ENCODE data around the gene CDKN1A. TPM values are rescaled to one million over a fixed set of nuclear protein-coding genes. Genes with fewer than 3 reads are reported as not detected.

Gene CDKN1A
- total RNA-seq, 1 donor from 2014 or later, result 1,168 TPM

- Histone ChIP-seq H3K36me3 (ENCODE audit: control insufficient read depth, insufficient read depth, low read length) (no peaks in the 10 kb centered on the region), H3K4me3 (ENCODE audit: low read depth, low read length) (no peak overlapping the region), H3K27me3 (ENCODE audit: control insufficient read depth, insufficient read depth, low read length) (no peaks in the 10 kb centered on the region)
- no peak for DNase-seq (ENCODE audit: low read depth)
- TF ChIP-seq CTCF (IDR thresholded peaks at IDR 0.05; ENCODE audit: insufficient read depth, low read length, poor library complexity, severe bottlenecking), result no peak
Measured at GRCh38 chr6:36692220-36692619, 13.7 kb downstream of the CDKN1A start.

GRCh38 chr6:36692861-36693702 is 14.6 kb downstream of the CDKN1A start:
- no peaks in the 10 kb centered on the region for H3K36me3 ChIP-seq (ENCODE audit: control insufficient read depth, insufficient read depth, low read length)
- no peak overlapping the region for H3K4me3 ChIP-seq (ENCODE audit: low read depth, low read length)
- no peak for DNase-seq (ENCODE audit: low read depth)
- TF ChIP-seq CTCF (IDR thresholded peaks at IDR 0.05; ENCODE audit: insufficient read depth, low read length, poor library complexity, severe bottlenecking), result no peak
- no peaks in the 10 kb centered on the region for H3K27me3 ChIP-seq (ENCODE audit: control insufficient read depth, insufficient read depth, low read length)

GRCh38 chr6:36694616-36695015 is 16.1 kb downstream of the CDKN1A start:
- Histone ChIP-seq H3K36me3 (ENCODE audit: control insufficient read depth, insufficient read depth, low read length) (no peaks in the 10 kb centered on the region), H3K4me3 (ENCODE audit: low read depth, low read length) (no peak overlapping the region), H3K27me3 (ENCODE audit: control insufficient read depth, insufficient read depth, low read length) (no peaks in the 10 kb centered on the region)
- no peak for DNase-seq (ENCODE audit: low read depth)
- no peak for TF ChIP-seq CTCF (IDR thresholded peaks at IDR 0.05; ENCODE audit: insufficient read depth, low read length, poor library complexity, severe bottlenecking)

- Histone ChIP-seq H3K4me3 (ENCODE audit: low read depth, low read length) (no peak overlapping the region), H3K36me3 (ENCODE audit: control insufficient read depth, insufficient read depth, low read length) (no peaks in the 10 kb centered on the region), H3K27me3 (ENCODE audit: control insufficient read depth, insufficient read depth, low read length) (no peaks in the 10 kb centered on the region)
- no peak for TF ChIP-seq CTCF (IDR thresholded peaks at IDR 0.05; ENCODE audit: insufficient read depth, low read length, poor library complexity, severe bottlenecking)
- no peak for DNase-seq (ENCODE audit: low read depth)
Measured at GRCh38 chr6:36695414-36695813, 16.9 kb downstream of the CDKN1A start.

- no peaks in the 10 kb centered on the region for H3K36me3 ChIP-seq (ENCODE audit: control insufficient read depth, insufficient read depth, low read length)
- H3K27me3 ChIP-seq (ENCODE audit: control insufficient read depth, insufficient read depth, low read length), result no peaks in the 10 kb centered on the region
- no peak for TF ChIP-seq CTCF (IDR thresholded peaks at IDR 0.05; ENCODE audit: insufficient read depth, low read length, poor library complexity, severe bottlenecking)
- no peak for DNase-seq (ENCODE audit: low read depth)
- no peak within 1 kb of the TSS for H3K4me3 ChIP-seq (ENCODE audit: low read depth, low read length)
Measured at GRCh38 chr6:36697481-36697903, 19.0 kb downstream of the CDKN1A start, which contains the start of gene RAB44. Gene RAB44, plus strand, starts transcription at chr6:36697826. Its CDS starts 6,410 bp downstream, at chr6:36704236.
